Kidney (tissue), 14 donors: ENCODE data around the gene PPP1R37. TPM values are rescaled to one million over a fixed set of nuclear protein-coding genes. Genes with fewer than 3 reads are reported as not detected.

Source experiments
- DNase-seq, 5 donors: peaks; one replicate each; pipeline ENCODE4 v3.0.0-alpha.2; 2013 to 2020
- FAIRE-seq: peaks from 2 replicates; lab custom pipeline; 2012; peaks lifted over from hg19 to GRCh38; lab: Jason Lieb, UNC
- H3K27ac ChIP-seq, 2 donors: one replicate each; pipeline ENCODE4 v1.7.0; 2013; ENCODE audit warnings: low read depth in 2 of 2, low read length in 2 of 2, inconsistent platforms in 1 of 2
- H3K27me3 ChIP-seq: one replicate; pipeline ENCODE4 v1.7.1; 2013; ENCODE audit warnings: low read length, inconsistent platforms; ENCODE audit not compliant: control insufficient read depth, insufficient read depth
- H3K36me3 ChIP-seq, 3 donors: one replicate each; pipeline versions ENCODE4 v1.7.0 to v1.7.1; 2013; ENCODE audit warnings: low read length in 3 of 3, control low read depth in 1 of 3, inconsistent platforms in 1 of 3; ENCODE audit not compliant: insufficient read depth in 3 of 3, control insufficient read depth in 2 of 3
- H3K4me1 ChIP-seq, 3 donors: one replicate each; pipeline versions ENCODE4 v1.7.0 to v1.7.1; 2013; ENCODE audit warnings: low read length in 3 of 3, inconsistent platforms in 1 of 3, low read depth in 1 of 3; ENCODE audit not compliant: control insufficient read depth in 2 of 3, insufficient read depth in 2 of 3
- H3K4me3 ChIP-seq, 3 donors: one replicate each; pipeline versions ENCODE4 v1.7.0 to v1.8.1; 2013; ENCODE audit warnings: low read length in 3 of 3, control low read depth in 1 of 3, inconsistent platforms in 1 of 3
- H3K9ac ChIP-seq, 3 donors: one replicate each; pipeline versions ENCODE4 v1.7.0 to v1.7.1; 2013; ENCODE audit warnings: low read length in 3 of 3, control low read depth in 1 of 3, inconsistent platforms in 1 of 3
- H3K9me3 ChIP-seq, 3 donors: one replicate each; pipeline versions ENCODE4 v1.7.0 to v1.7.1; 2013; ENCODE audit warnings: low read length in 3 of 3, control low read depth in 1 of 3, inconsistent platforms in 1 of 3; ENCODE audit not compliant: control insufficient read depth in 2 of 3, insufficient read depth in 1 of 3
- intact Hi-C: fragments of 100-400 bp; cut with DNase I; formaldehyde crosslinking; loops from one replicate; pipeline ENCODE4 v1.11.1; 2022
- polyA plus RNA-seq: library from polyadenylated mRNA; stranded (reverse); fragments of 350-450 nt; fragmentation: Illumina TruSeq; extraction: RNeasy Lipid Tissue Mini Kit (QIAGEN cat#74804); gene quantifications from one replicate; pipeline ENCODE4 v1.2.3, GENCODE V29; 2014; ENCODE audit warnings: low read depth, low replicate concordance; ENCODE audit not compliant: insufficient read depth
- total RNA-seq: library from RNA; stranded (reverse); fragmentation: NEBNext Ultra II Directional; extraction: Animal tissue kit (Norgen Biotek cat#: 25700); gene quantifications from one replicate; pipeline ENCODE4 v1.2.1, GENCODE V29; 2021
- TF ChIP-seq, protein P1 (sequence below): IDR thresholded peaks from 3 replicates; pipeline ENCODE4 v1.5.1; 2012; ENCODE audit warnings: mild to moderate bottlenecking, moderate library complexity, borderline replicate concordance; ENCODE audit not compliant: insufficient read depth; ENCODE audit errors: extremely low read depth
- donor health status: control.
- donor health status: control.
- donor health status: control.
- donor health status: control.
- donor health status: control.
- donor health status: DM: yes; HTN: yes; CAD: no.
- donor health status: Normal renal cell carcinoma (clear cell type).

The PPP1R37 gene
- total and polyA plus RNA-seq, 2 donors from 2014 or later: 21.6 to 33.0 TPM

DNA sequence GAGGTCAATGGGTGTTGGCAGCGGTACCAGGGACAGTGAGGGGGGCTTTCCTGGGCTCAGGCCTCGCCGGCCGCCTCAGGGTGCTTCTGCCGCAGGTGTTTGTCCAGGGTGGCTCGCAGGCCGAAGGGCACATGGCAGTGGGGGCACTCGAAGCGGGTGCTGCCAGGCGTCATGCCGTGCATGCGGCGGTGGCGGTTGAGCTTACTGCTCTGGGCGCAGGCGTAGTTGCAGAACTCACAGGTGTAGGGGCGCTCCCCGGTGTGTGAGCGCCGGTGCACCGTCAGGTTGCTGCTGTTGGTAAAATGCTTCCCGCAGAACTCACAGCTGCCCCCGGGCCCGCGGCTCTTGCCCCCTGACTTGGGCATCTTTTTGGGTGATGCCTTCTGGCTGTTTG lies 21.4 kb upstream of the PPP1R37 start:
- DNase-seq (no peak), FAIRE-seq (no peak)
- Histone ChIP-seq H3K36me3 (peaks cover 0 to 20% (median 16%) of the 10 kb centered on the region in 3 donors), H3K27me3 (no peaks in the 10 kb centered on the region), H3K27ac (no peak overlapping the region), H3K9ac (no peak overlapping the region), H3K9me3 (no peaks in the 10 kb centered on the region), H3K4me1 (peaks cover 0 to under 1% (median 0%) of the 10 kb centered on the region in 3 donors), H3K4me3 (no peak overlapping the region)
- TF ChIP-seq, protein P1, sequence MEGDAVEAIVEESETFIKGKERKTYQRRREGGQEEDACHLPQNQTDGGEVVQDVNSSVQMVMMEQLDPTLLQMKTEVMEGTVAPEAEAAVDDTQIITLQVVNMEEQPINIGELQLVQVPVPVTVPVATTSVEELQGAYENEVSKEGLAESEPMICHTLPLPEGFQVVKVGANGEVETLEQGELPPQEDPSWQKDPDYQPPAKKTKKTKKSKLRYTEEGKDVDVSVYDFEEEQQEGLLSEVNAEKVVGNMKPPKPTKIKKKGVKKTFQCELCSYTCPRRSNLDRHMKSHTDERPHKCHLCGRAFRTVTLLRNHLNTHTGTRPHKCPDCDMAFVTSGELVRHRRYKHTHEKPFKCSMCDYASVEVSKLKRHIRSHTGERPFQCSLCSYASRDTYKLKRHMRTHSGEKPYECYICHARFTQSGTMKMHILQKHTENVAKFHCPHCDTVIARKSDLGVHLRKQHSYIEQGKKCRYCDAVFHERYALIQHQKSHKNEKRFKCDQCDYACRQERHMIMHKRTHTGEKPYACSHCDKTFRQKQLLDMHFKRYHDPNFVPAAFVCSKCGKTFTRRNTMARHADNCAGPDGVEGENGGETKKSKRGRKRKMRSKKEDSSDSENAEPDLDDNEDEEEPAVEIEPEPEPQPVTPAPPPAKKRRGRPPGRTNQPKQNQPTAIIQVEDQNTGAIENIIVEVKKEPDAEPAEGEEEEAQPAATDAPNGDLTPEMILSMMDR: no peak
- intact Hi-C loops: no loop called here

DNA sequence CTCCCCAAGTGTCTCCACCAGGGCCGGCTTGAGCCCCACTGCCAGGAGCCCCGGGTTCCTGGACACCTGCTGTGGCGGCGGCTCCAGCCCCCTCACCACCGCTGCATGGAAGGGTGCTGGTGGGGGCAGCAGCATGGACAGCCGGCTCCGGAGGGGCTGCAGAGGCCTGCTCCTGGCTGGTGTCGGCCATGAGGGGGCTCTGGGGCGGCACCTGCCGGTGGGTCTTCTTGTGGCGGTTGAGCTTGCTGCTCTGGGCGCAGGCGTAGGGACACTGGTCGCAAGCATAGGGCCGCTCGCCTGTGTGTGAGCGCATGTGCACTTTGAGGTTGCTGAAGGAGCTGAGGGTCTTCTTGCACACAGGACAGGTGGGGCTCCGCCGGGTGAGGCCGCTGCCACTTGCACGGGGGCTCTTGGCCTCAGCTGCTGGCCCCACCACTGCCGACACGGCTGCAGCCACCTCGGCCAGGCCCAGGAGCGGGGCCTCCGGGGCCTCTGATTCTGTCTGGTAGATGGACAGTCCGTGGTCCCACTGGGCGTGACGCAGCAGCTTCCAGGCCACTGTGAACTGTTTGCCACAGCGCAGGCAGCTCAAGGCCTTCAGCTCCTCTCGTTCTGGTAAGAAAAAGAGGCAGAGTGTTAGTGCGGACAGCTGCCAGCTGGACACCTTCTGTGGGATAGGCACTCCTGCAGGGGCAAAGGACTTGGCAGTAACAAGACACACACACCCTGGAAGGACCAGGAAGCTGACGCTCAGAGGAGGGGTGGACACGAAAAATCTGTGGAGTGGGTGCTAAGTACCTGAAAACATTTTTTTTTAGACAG lies 20.8 kb upstream of the PPP1R37 start:
- Histone ChIP-seq H3K4me3 (no peak overlapping the region), H3K9ac (no peak overlapping the region), H3K36me3 (peaks cover 0 to 17% (median 16%) of the 10 kb centered on the region in 3 donors), H3K9me3 (no peaks in the 10 kb centered on the region), H3K27me3 (no peaks in the 10 kb centered on the region), H3K27ac (no peak overlapping the region), H3K4me1 (peaks cover 0 to 5% (median 5%) of the 10 kb centered on the region in 3 donors)
- FAIRE-seq: no peak
- intact Hi-C loops: no loop called here
- no peak for DNase-seq
- TF ChIP-seq, protein P1: no peak

DNA sequence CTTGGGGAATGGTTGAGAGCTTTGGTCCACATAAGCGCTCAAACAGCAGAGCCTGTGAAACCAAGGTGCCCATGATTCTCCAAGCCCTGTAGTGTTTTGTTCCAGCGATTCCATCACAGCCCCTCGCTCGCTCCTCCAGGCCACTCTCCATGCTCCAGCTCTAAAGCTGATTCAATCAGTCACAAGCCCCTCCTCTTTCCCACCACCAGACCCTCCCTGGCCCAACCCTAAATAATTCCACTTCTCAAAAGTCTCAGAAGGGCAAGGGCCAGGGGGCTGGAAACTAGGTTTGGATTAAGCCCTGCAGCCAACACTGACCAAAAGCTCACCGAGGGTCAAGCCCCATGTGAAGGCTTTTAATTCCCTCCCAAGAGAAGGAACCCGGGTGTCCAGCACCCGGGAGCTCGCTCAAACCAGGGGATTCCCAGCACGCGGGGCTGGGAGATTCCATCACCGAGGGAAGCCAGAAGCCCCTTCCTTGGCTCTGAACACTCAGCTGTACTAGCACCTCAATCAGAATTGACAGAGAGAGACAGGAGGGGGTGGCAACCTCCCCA lies 18.2 kb upstream of the PPP1R37 start:
- Histone ChIP-seq H3K9ac (peak overlapping the region in 1 of 3 donors; percentile 26), H3K4me3 (no peak overlapping the region), H3K27me3 (no peaks in the 10 kb centered on the region), H3K9me3 (no peaks in the 10 kb centered on the region), H3K4me1 (peaks cover 0 to 14% (median 7%) of the 10 kb centered on the region in 3 donors), H3K27ac (peak overlapping the region in 1 of 2 donors; percentile 32), H3K36me3 (peaks cover 0 to 8% (median 7%) of the 10 kb centered on the region in 3 donors)
- TF ChIP-seq, protein P1: no peak
- FAIRE-seq (no peak), DNase-seq (no peak)
- intact Hi-C loops: no loop called here
